Caki2 (cell line): Measurements from ENCODE around the gene PIGZ. TPM values are rescaled to one million over a fixed set of nuclear protein-coding genes. Genes with fewer than 3 reads are reported as not detected.
A peak's percentile ranks its signal among the peaks of the same experiment; 100 is the strongest.

ENCODE experiments used
- DNase-seq: peaks from one replicate; pipeline ENCODE4 v3.0.0-alpha.2; 2015; ENCODE audit warnings: low read depth
- in situ Hi-C: cut with HindIII; loops from 2 replicates; pipeline ENCODE4 v1.10.0; 2016; ENCODE audit warnings: low sequenced_read_pairs, low pct_unique_long_range_greater_than_20kb, mixed read lengths
- total RNA-seq: library from RNA; depleted of rRNA; stranded (reverse); fragments of >200 nt; shearing (Covaris generic); gene quantifications from 2 replicates; pipeline ENCODE4 v1.2.3, GENCODE V29; 2014; ENCODE audit warnings: low replicate concordance; rRNA removed

The PIGZ gene
- total RNA-seq = 0.10 and 12.7 TPM in 2 replicates

GRCh38 chr3:196968233-196969133, at the start of gene PIGZ:
TSS of gene PIGZ (minus strand) at chr3:196968833. CDS start at chr3:196952031, 16,802 bp downstream.
- in situ Hi-C loops = no loop called here
- DNase-seq = peak; percentile 30

GRCh38 chr3:197017003-197017402, 48.4 kb upstream of the PIGZ start:
- no peak for DNase-seq
- in situ Hi-C loops = no loop called here

GRCh38 chr3:197015790-197016736, 47.4 kb upstream of the PIGZ start:
- no peak for DNase-seq
- in situ Hi-C loops = no loop called here

- no peak for DNase-seq
- in situ Hi-C loops = no loop called here
Measured at GRCh38 chr3:197014942-197015575, 46.4 kb upstream of the PIGZ start.

GRCh38 chr3:197014024-197014423, 45.4 kb upstream of the PIGZ start:
- in situ Hi-C loops = no loop called here
- no peak for DNase-seq

GRCh38 chr3:197012540-197012883, 43.9 kb upstream of the PIGZ start:
- in situ Hi-C loops = no loop called here

GRCh38 chr3:197011780-197012539, 43.3 kb upstream of the PIGZ start:
- in situ Hi-C loops = no loop called here
- DNase-seq = no peak

More at GRCh38 chr3:197012540-197012883, 43.9 kb upstream of the PIGZ start:
- DNase-seq = no peak

- in situ Hi-C loops = no loop called here
- no peak for DNase-seq
Measured at GRCh38 chr3:197010556-197011351, 42.1 kb upstream of the PIGZ start.

- in situ Hi-C loops = no loop called here
Measured at GRCh38 chr3:197009532-197010019, 40.9 kb upstream of the PIGZ start.

GRCh38 chr3:197008436-197009209, 40.0 kb upstream of the PIGZ start:
- in situ Hi-C loops = no loop called here
- DNase-seq = no peak

More at GRCh38 chr3:197009532-197010019, 40.9 kb upstream of the PIGZ start:
- no peak for DNase-seq

- no peak for DNase-seq
Measured at GRCh38 chr3:197007953-197008352, 39.3 kb upstream of the PIGZ start.

GRCh38 chr3:197007296-197007940, 38.8 kb upstream of the PIGZ start:
- in situ Hi-C loops = no loop called here
- no peak for DNase-seq

More at GRCh38 chr3:197007953-197008352, 39.3 kb upstream of the PIGZ start:
- in situ Hi-C loops = no loop called here

- no peak for DNase-seq
- in situ Hi-C loops = no loop called here
Measured at GRCh38 chr3:197006860-197007259, 38.2 kb upstream of the PIGZ start.

GRCh38 chr3:197006446-197006845, 37.8 kb upstream of the PIGZ start:
- in situ Hi-C loops = no loop called here

GRCh38 chr3:197003461-197004385, 35.1 kb upstream of the PIGZ start:
- DNase-seq = no peak
- in situ Hi-C loops = no loop called here

More at GRCh38 chr3:197006446-197006845, 37.8 kb upstream of the PIGZ start:
- no peak for DNase-seq
